Stimulated activated CD4-positive, alpha-beta T cell treated with anti-CD3 and anti-CD28 coated beads, Interleukin-1b, Interleukin-23, amount 100 ng/mL, for 4 hours (primary cell): ENCODE results near the gene EMSY.

Source experiments
- DNase-seq, 2 donors: peaks; one replicate each; pipeline ENCODE4 v3.0.0-alpha.2; 2020; ENCODE audit warnings: low read depth in 2 of 2

The EMSY gene

GRCh38 chr11:76515494-76515893 lies 70.7 kb downstream of the EMSY start:
- DNase-seq: no peak

GRCh38 chr11:76523147-76523546 lies 78.3 kb downstream of the EMSY start:
- no peak for DNase-seq

- no peak for DNase-seq
These were observed 79.1 kb downstream of the EMSY start for GRCh38 chr11:76523786-76524436.

- DNase-seq: no peak
These were observed 79.6 kb downstream of the EMSY start for GRCh38 chr11:76524461-76524860.

GRCh38 chr11:76524919-76525318 lies 80.1 kb downstream of the EMSY start:
- DNase-seq: no peak

- no peak for DNase-seq
These were observed 82.1 kb downstream of the EMSY start for GRCh38 chr11:76526878-76527277.

GRCh38 chr11:76542436-76542835 lies 97.6 kb downstream of the EMSY start:
- no peak for DNase-seq

GRCh38 chr11:76543006-76543703 lies 98.3 kb downstream of the EMSY start:
- DNase-seq: no peak

- DNase-seq: no peak
These were observed 106.0 kb downstream of the EMSY start for GRCh38 chr11:76550781-76551180.

- no peak for DNase-seq
These were observed 106.6 kb downstream of the EMSY start for GRCh38 chr11:76551400-76551799.

- no peak for DNase-seq
These were observed 108.2 kb downstream of the EMSY start for GRCh38 chr11:76552987-76553386.

- no peak for DNase-seq
These were observed 109.0 kb downstream of the EMSY start for GRCh38 chr11:76553554-76554476.

GRCh38 chr11:76554767-76555166 lies 109.9 kb downstream of the EMSY start:
- no peak for DNase-seq

- DNase-seq: no peak
These were observed 112.6 kb downstream of the EMSY start for GRCh38 chr11:76557466-76557865.

GRCh38 chr11:76558473-76558872 lies 113.7 kb downstream of the EMSY start:
- no peak for DNase-seq

- DNase-seq: no peak
These were observed 114.1 kb downstream of the EMSY start for GRCh38 chr11:76558891-76559290.

GRCh38 chr11:76559346-76559745 lies 114.5 kb downstream of the EMSY start:
- no peak for DNase-seq

GRCh38 chr11:76560219-76560618 lies 115.4 kb downstream of the EMSY start:
- DNase-seq: peak in 1 of 2 donors; percentile 9

GRCh38 chr11:76561245-76561644 lies 116.4 kb downstream of the EMSY start:
- DNase-seq: no peak

GRCh38 chr11:76562541-76562940 lies 117.7 kb downstream of the EMSY start:
- no peak for DNase-seq

GRCh38 chr11:76564364-76564763 lies 119.5 kb downstream of the EMSY start:
- DNase-seq: no peak

GRCh38 chr11:76566811-76567210 lies 122.0 kb downstream of the EMSY start:
- no peak for DNase-seq

GRCh38 chr11:76567261-76567660 lies 122.4 kb downstream of the EMSY start:
- no peak for DNase-seq
